Suprapubic skin (tissue), 3 donors: Measurements from ENCODE around the gene OR10G7.

Experiments used
- CTCF ChIP-seq, 2 donors: fragments of 200-600 bp in 1 of 2; fragments of 450-650 bp in 1 of 2; sonication (generic) in 1 of 2; IDR thresholded peaks; one replicate each; pipeline ENCODE4 v1.5.1; 2016 to 2019; ENCODE audit warnings: antibody characterized with exemption in 2 of 2, mild to moderate bottlenecking in 1 of 2, moderate library complexity in 1 of 2
- EP300 ChIP-seq: sonication (generic); formaldehyde crosslinking; IDR thresholded peaks from one replicate; pipeline ENCODE4 v1.6.1; 2017; ENCODE audit warnings: antibody characterized with exemption

GRCh38 chr11:124075841-124076651, 34.9 kb upstream of the OR10G7 start:
- TF ChIP-seq CTCF (IDR thresholded peaks at IDR 0.05) (no peak), EP300 (no peak)
